HepG2 (cell line): ENCODE data around the gene SMIM8.

Experiments
- CREM ChIP-seq, 2 experiments: sonication (generic) in 1 of 2; formaldehyde crosslinking in 1 of 2; IDR thresholded peaks; 2 replicates each; pipeline versions ENCODE4 v1.4.0 to v1.6.1; 2016 to 2020; ENCODE audit warnings: antibody characterized with exemption in 1 of 2, mild to moderate bottlenecking in 1 of 2, missing genetic modification reagents in 1 of 2
- CTCF ChIP-seq: sonication (generic); formaldehyde crosslinking; IDR thresholded peaks from 2 replicates; pipeline ENCODE4 v1.5.0; 2020; ENCODE audit warnings: mild to moderate bottlenecking, missing genetic modification reagents, moderate library complexity
- EP300 ChIP-seq, 3 experiments: sonication (generic) in 1 of 3; formaldehyde crosslinking in 1 of 3; IDR thresholded peaks; 2 replicates each; pipeline versions ENCODE4 v1.5.1 to v1.6.1; 2011 to 2020; ENCODE audit warnings: low read depth in 2 of 3, low read length in 2 of 3, borderline replicate concordance in 1 of 3, improper control_type of control experiment in 1 of 3, mild to moderate bottlenecking in 1 of 3, missing genetic modification reagents in 1 of 3, moderate library complexity in 1 of 3
- FOXA3 ChIP-seq: IDR thresholded peaks from 2 replicates; pipeline ENCODE4 v1.6.1; 2016; ENCODE audit warnings: missing genetic modification reagents, missing compliant biosample characterization
- HNF4A ChIP-seq: sonication (generic); formaldehyde crosslinking; IDR thresholded peaks from 2 replicates; pipeline ENCODE4 v1.4.0; 2020; ENCODE audit warnings: missing genetic modification reagents
- HNRNPK ChIP-seq: fragments of 200-400 bp; formaldehyde crosslinking; IDR thresholded peaks from 2 replicates; pipeline ENCODE4 v1.6.1; 2018; ENCODE audit warnings: low read length, low read depth, moderate library complexity, mild to moderate bottlenecking; ENCODE audit not compliant: poor library complexity, severe bottlenecking
- KLF15 ChIP-seq: sonication (generic); formaldehyde crosslinking; IDR thresholded peaks from 2 replicates; pipeline ENCODE4 v1.8.1; 2023; ENCODE audit warnings: borderline replicate concordance, mild to moderate bottlenecking, inconsistent platforms, missing genetic modification reagents, mixed read lengths
- SOX6 ChIP-seq, 2 experiments: fragments of 450-650 bp in 1 of 2; sonication (generic) in 1 of 2; formaldehyde crosslinking in 1 of 2; IDR thresholded peaks; 2 replicates each; pipeline versions ENCODE4 v1.4.0 to v1.6.1; 2017 to 2020; ENCODE audit warnings: antibody characterized with exemption in 1 of 2, mild to moderate bottlenecking in 1 of 2, missing genetic modification reagents in 1 of 2
- TEAD3 ChIP-seq: optimal IDR thresholded peaks from 2 replicates; pipeline ENCODE3; 2016; ENCODE audit warnings: borderline replicate concordance
- ZFP36 ChIP-seq: fragments of 150-350 bp; IDR thresholded peaks from 2 replicates; pipeline ENCODE4 v1.6.1; 2018; ENCODE audit warnings: borderline replicate concordance, low read length, low read depth; ENCODE audit not compliant: partially characterized antibody
- ZNF362 ChIP-seq: sonication (generic); formaldehyde crosslinking; IDR thresholded peaks from 2 replicates; pipeline ENCODE4 v1.4.0; 2020; ENCODE audit warnings: missing genetic modification reagents, mild to moderate bottlenecking, borderline replicate concordance
- TF ChIP-seq, protein P1 (sequence below): sonication (generic); formaldehyde crosslinking; IDR thresholded peaks from 2 replicates; pipeline ENCODE4 v1.5.0; 2020; ENCODE audit warnings: missing genetic modification reagents

GRCh38 chr6:87319271-87319987, 3.0 kb upstream of the SMIM8 start:
- TF ChIP-seq SOX6 (IDR thresholded peaks at IDR 0.05) (no peak), SOX6 (CRISPR knock-in tag; IDR thresholded peaks at IDR 0.05) (no peak), CREM (IDR thresholded peaks at IDR 0.05) (no peak), CREM (CRISPR knock-in tag; IDR thresholded peaks at IDR 0.05) (no peak), CTCF (no peak), TEAD3 (CRISPR knock-in tag) (no peak), FOXA3 (CRISPR knock-in tag) (no peak), KLF15 (no peak), EP300 (IDR thresholded peaks at IDR 0.05; ENCODE audit: low read depth in 2 of 2, low read length in 2 of 2) (no peak), EP300 (CRISPR knock-in tag; IDR thresholded peaks at IDR 0.05; ENCODE audit: borderline replicate concordance) (no peak), ZNF362 (no peak), ZFP36 (no peak), HNRNPK (no peak), HNF4A (CRISPR knock-in tag) (no peak)
- TF ChIP-seq, protein P1, sequence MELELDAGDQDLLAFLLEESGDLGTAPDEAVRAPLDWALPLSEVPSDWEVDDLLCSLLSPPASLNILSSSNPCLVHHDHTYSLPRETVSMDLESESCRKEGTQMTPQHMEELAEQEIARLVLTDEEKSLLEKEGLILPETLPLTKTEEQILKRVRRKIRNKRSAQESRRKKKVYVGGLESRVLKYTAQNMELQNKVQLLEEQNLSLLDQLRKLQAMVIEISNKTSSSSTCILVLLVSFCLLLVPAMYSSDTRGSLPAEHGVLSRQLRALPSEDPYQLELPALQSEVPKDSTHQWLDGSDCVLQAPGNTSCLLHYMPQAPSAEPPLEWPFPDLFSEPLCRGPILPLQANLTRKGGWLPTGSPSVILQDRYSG (CRISPR knock-in tag), result no peak
